A673 (cell line): ENCODE results near the gene UMAD1. TPM values are rescaled to one million over a fixed set of nuclear protein-coding genes. Genes with fewer than 3 reads are reported as not detected.

ENCODE experiments used
- BruUV-seq: library from RNA; stranded (reverse); fragments of 400-500 nt; replicated peaks from 2 replicates; lab custom pipeline; 2021; lab: Mats Ljungman, UMichigan
- CTCF ChIA-PET: fragments of 300-600 bp; sonication (Branson Sonifier 250); formaldehyde crosslinking; loops from one replicate; lab custom pipeline; 2022; ENCODE audit warnings: antibody characterized with exemption; lab: Charles Lee
- POLR2A ChIA-PET: fragments of 300-600 bp; sonication (Branson Sonifier 250); formaldehyde crosslinking; loops from one replicate; lab custom pipeline; 2022; ENCODE audit warnings: antibody characterized with exemption; ENCODE audit not compliant: low non-redundant PET; lab: Charles Lee
- DNase-seq: peaks from one replicate; pipeline ENCODE4 v3.0.0-alpha.2; 2015; ENCODE audit warnings: low spot score
- H3K27ac ChIP-seq: fragments of 200-600 bp; sonication (generic); 2 replicates; pipeline ENCODE4 v1.5.1; 2016; ENCODE audit warnings: mixed run types, low read depth, mild to moderate bottlenecking, mixed read lengths, antibody characterized with exemption, low read length; ENCODE audit not compliant: poor library complexity, severe bottlenecking
- H3K27me3 ChIP-seq: fragments of 200-600 bp; sonication (generic); replicated peaks from 2 replicates; pipeline ENCODE4 v1.6.1; 2017; ENCODE audit warnings: mixed run types, low read depth, mild to moderate bottlenecking, mixed read lengths, antibody characterized with exemption, low read length; ENCODE audit not compliant: insufficient read depth, poor library complexity
- H3K36me3 ChIP-seq: fragments of 200-600 bp; sonication (generic); 2 replicates; pipeline ENCODE4 v1.6.1; 2016; ENCODE audit warnings: mixed run types, mild to moderate bottlenecking, mixed read lengths, antibody characterized with exemption, low read length; ENCODE audit not compliant: insufficient read depth, poor library complexity, severe bottlenecking
- H3K4me1 ChIP-seq: fragments of 200-600 bp; sonication (generic); 2 replicates; pipeline ENCODE4 v1.6.1; 2017; ENCODE audit warnings: mixed run types, mild to moderate bottlenecking, mixed read lengths, antibody characterized with exemption, low read length; ENCODE audit not compliant: insufficient read depth, poor library complexity, severe bottlenecking
- H3K4me3 ChIP-seq: fragments of 200-600 bp; sonication (generic); 2 replicates; pipeline ENCODE4 v1.5.1; 2016; ENCODE audit warnings: low read depth, mixed run types, mild to moderate bottlenecking, mixed read lengths, low read length; ENCODE audit not compliant: poor library complexity, severe bottlenecking
- H3K9me3 ChIP-seq: fragments of 200-600 bp; sonication (generic); 2 replicates; pipeline ENCODE4 v1.6.1; 2016; ENCODE audit warnings: mixed run types, low read depth, mild to moderate bottlenecking, mixed read lengths, antibody characterized with exemption, low read length; ENCODE audit not compliant: poor library complexity, severe bottlenecking
- EZH2 ChIP-seq: fragments of 200-600 bp; sonication (generic); IDR thresholded peaks from 2 replicates; pipeline ENCODE4 v1.6.1; 2017; ENCODE audit warnings: borderline replicate concordance, low read depth, mild to moderate bottlenecking, mixed read lengths, antibody characterized with exemption, low read length; ENCODE audit not compliant: poor library complexity, severe bottlenecking
- intact Hi-C: fragments of 100-400 bp; cut with micrococcal nuclease; formaldehyde crosslinking; loops from one replicate; pipeline ENCODE4 v1.10.0; 2022; ENCODE audit not compliant: unreplicated experiment
- total RNA-seq: library from RNA; stranded (reverse); gene quantifications from 2 replicates; pipeline ENCODE4 v1.2.3, GENCODE V29; 2021
- TF ChIP-seq, protein P1 (sequence below): fragments of 300-800, 200-600 bp; sonication (generic); conservative IDR thresholded peaks from 2 replicates; pipeline ENCODE4 v1.5.1; 2017; ENCODE audit warnings: low read depth, mild to moderate bottlenecking, antibody characterized with exemption, low read length, moderate library complexity, mixed read lengths

UMAD1 gene
- total RNA-seq, 1 experiment from 2014 or later, result 13.5 TPM

GRCh38 chr7:7916064-7916463 is 275.5 kb downstream of the UMAD1 start:
- H3K4me1 ChIP-seq, result no peaks in the 10 kb centered on the region
- no TSS peak for BruUV-seq
- intact Hi-C loops, result no loop called here
- H3K27me3 ChIP-seq, result no peaks in the 10 kb centered on the region
- CTCF ChIA-PET, result no interaction called here
- TF ChIP-seq, protein P1, sequence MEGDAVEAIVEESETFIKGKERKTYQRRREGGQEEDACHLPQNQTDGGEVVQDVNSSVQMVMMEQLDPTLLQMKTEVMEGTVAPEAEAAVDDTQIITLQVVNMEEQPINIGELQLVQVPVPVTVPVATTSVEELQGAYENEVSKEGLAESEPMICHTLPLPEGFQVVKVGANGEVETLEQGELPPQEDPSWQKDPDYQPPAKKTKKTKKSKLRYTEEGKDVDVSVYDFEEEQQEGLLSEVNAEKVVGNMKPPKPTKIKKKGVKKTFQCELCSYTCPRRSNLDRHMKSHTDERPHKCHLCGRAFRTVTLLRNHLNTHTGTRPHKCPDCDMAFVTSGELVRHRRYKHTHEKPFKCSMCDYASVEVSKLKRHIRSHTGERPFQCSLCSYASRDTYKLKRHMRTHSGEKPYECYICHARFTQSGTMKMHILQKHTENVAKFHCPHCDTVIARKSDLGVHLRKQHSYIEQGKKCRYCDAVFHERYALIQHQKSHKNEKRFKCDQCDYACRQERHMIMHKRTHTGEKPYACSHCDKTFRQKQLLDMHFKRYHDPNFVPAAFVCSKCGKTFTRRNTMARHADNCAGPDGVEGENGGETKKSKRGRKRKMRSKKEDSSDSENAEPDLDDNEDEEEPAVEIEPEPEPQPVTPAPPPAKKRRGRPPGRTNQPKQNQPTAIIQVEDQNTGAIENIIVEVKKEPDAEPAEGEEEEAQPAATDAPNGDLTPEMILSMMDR, result no peak
- TF ChIP-seq EZH2, result no peak
- no peaks in the 10 kb centered on the region for H3K36me3 ChIP-seq
- H3K27ac ChIP-seq, result no peak overlapping the region
- DNase-seq, result no peak
- H3K4me3 ChIP-seq, result no peak overlapping the region
- H3K9me3 ChIP-seq, result no peaks in the 10 kb centered on the region
- POLR2A ChIA-PET, result no interaction called here

- ChIA-PET POLR2A (no interaction called here), CTCF (no interaction called here)
- TF ChIP-seq, protein P1, result no peak
- no peak for TF ChIP-seq EZH2
- H3K27ac ChIP-seq, result no peak overlapping the region
- BruUV-seq, result no TSS peak
- no peak for DNase-seq
- H3K9me3 ChIP-seq, result no peaks in the 10 kb centered on the region
- H3K4me1 ChIP-seq, result no peaks in the 10 kb centered on the region
- no peaks in the 10 kb centered on the region for H3K27me3 ChIP-seq
- intact Hi-C loops, result no loop called here
- H3K36me3 ChIP-seq, result no peaks in the 10 kb centered on the region
- no peak overlapping the region for H3K4me3 ChIP-seq
Observed at GRCh38 chr7:7917593-7917992, 277.0 kb downstream of the UMAD1 start.

DNA sequence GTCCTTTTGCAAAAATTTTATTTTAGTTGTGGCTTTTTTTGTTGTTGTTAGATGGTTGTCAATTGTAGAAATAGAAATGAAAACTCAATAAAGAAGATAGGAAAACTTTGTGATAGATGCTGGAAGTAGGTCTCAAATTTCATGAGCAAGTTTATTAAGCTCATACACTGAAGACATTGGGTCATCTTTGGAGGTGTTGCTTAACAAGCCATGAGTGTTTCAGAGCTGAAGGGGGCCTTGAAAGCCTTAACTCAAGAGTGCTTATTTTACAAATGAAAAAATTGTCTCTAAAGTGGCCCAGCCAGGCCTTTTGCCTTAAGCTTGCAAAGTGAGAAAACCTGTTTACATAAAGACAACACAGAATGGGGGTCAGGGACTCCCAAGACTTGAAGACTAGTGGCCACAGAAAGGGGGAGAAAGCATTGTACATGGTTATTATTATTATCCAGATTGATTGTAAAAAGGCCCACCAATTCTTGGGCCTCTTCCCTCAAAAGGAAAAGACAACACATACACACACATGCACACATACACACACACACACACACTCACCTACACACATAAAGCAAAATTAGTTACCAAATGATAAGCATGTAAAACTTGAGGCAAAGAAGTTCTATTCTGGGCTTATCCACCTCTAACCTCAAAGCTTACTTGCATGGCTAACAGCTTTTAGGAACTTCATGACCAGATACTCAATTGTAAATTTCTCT is 278.3 kb downstream of the UMAD1 start:
- DNase-seq, result no peak

More for the DNA sequence above, 278.3 kb downstream of the UMAD1 start:
- no peak overlapping the region for H3K27ac ChIP-seq
- H3K4me3 ChIP-seq, result no peak overlapping the region
- POLR2A ChIA-PET, result no interaction called here
- no TSS peak for BruUV-seq
- intact Hi-C loops, result no loop called here
- no peaks in the 10 kb centered on the region for H3K4me1 ChIP-seq
- no peaks in the 10 kb centered on the region for H3K27me3 ChIP-seq
- CTCF ChIA-PET, result no interaction called here
- no peaks in the 10 kb centered on the region for H3K9me3 ChIP-seq
- no peaks in the 10 kb centered on the region for H3K36me3 ChIP-seq
- TF ChIP-seq, protein P1, result no peak
- no peak for TF ChIP-seq EZH2
